GM21528 (cell line): ENCODE data around the gene CH25H.
"Not testable (repeated sequence)": the region's sequence is repeated elsewhere in the genome, so short reads cannot be mapped to it uniquely, and the experiment has no call there.

ENCODE experiments used
- ATAC-seq: cut with Tn5 transposase; IDR thresholded peaks from one replicate; pipeline ENCODE4 v1.9.1; 2021; ENCODE audit warnings: mild to moderate bottlenecking, moderate library complexity; ENCODE audit not compliant: unreplicated experiment, low FRiP score

Gene CH25H

GRCh38 chr10:89207181-89207800 lies at the start of gene CH25H:
Gene CH25H (minus strand): TSS chr10:89207317. CDS start chr10:89207292, 25 bp downstream.
- ATAC-seq: no peak

- ATAC-seq: no peak
These were observed 49.2 kb upstream of the CH25H start for GRCh38 chr10:89256340-89256739.

GRCh38 chr10:89255793-89256192 lies 48.7 kb upstream of the CH25H start:
- ATAC-seq: no peak

GRCh38 chr10:89255091-89255579 lies 48.0 kb upstream of the CH25H start:
- not testable (repeated sequence) for ATAC-seq

- no peak for ATAC-seq
These were observed 45.1 kb upstream of the CH25H start for GRCh38 chr10:89252225-89252585.

GRCh38 chr10:89251409-89252224 lies 44.5 kb upstream of the CH25H start, which contains the start of gene LIPA:
Gene LIPA (minus strand): TSS chr10:89251775. CDS start chr10:89247648, 4,127 bp downstream.
- ATAC-seq: peak; percentile 93

GRCh38 chr10:89250865-89251408 lies 43.8 kb upstream of the CH25H start:
- peak; percentile 10 for ATAC-seq

GRCh38 chr10:89248990-89249389 lies 41.9 kb upstream of the CH25H start:
- no peak for ATAC-seq

GRCh38 chr10:89247623-89248022 lies 40.5 kb upstream of the CH25H start:
- ATAC-seq: not testable (repeated sequence)

- no peak for ATAC-seq
These were observed 38.7 kb upstream of the CH25H start for GRCh38 chr10:89245802-89246201.

- ATAC-seq: no peak
These were observed 35.9 kb upstream of the CH25H start for GRCh38 chr10:89242840-89243568.

- no peak for ATAC-seq
These were observed 35.2 kb upstream of the CH25H start for GRCh38 chr10:89242345-89242684.

- no peak for ATAC-seq
These were observed 34.6 kb upstream of the CH25H start for GRCh38 chr10:89241486-89242344.

GRCh38 chr10:89241026-89241425 lies 33.9 kb upstream of the CH25H start:
- no peak for ATAC-seq

GRCh38 chr10:89240519-89240918 lies 33.4 kb upstream of the CH25H start:
- no peak for ATAC-seq

GRCh38 chr10:89238956-89239644 lies 32.0 kb upstream of the CH25H start:
- no peak for ATAC-seq

- no peak for ATAC-seq
These were observed 30.7 kb upstream of the CH25H start for GRCh38 chr10:89237849-89238248.

- no peak for ATAC-seq
These were observed 29.2 kb upstream of the CH25H start for GRCh38 chr10:89236226-89236797.
